Measurements from ENCODE around the gene OLFM3. TPM values are rescaled to one million over a fixed set of nuclear protein-coding genes. Genes with fewer than 3 reads are reported as not detected.

OLFM3 gene
- polyA plus RNA-seq, 3 donors: not detected

GRCh38 chr1:101884621-101885020, 112.1 kb downstream of the OLFM3 start:
- WGBS, 3 donors: 60 to 74% (median 74%) methylated on average over 2 of the region's 2 CpGs
- no peak overlapping the region for H3K27ac ChIP-seq (ENCODE audit: low read depth, low read length)

GRCh38 chr1:101875891-101876290, 120.8 kb downstream of the OLFM3 start:
- H3K27ac ChIP-seq (ENCODE audit: low read depth, low read length): no peak overlapping the region

GRCh38 chr1:101873672-101874071, 123.1 kb downstream of the OLFM3 start:
- 93 to 100% (median 96%) methylated on average over 1 of the region's 1 CpG for WGBS, 3 donors

GRCh38 chr1:101859941-101860340, 136.8 kb downstream of the OLFM3 start:
- no peak overlapping the region for H3K27ac ChIP-seq (ENCODE audit: low read depth, low read length)
- 86 to 92% (median 90%) methylated on average over 1 of the region's 1 CpG for WGBS, 3 donors

More at GRCh38 chr1:101873672-101874071, 123.1 kb downstream of the OLFM3 start:
- no peak overlapping the region for H3K27ac ChIP-seq (ENCODE audit: low read depth, low read length)

- 43 to 69% (median 56%) methylated on average over 3 of the region's 3 CpGs for WGBS, 3 donors
- no peak overlapping the region for H3K27ac ChIP-seq (ENCODE audit: low read depth, low read length)
Observed at GRCh38 chr1:101854271-101854670, 142.5 kb downstream of the OLFM3 start.

GRCh38 chr1:101852936-101853335, 143.8 kb downstream of the OLFM3 start:
- no peak overlapping the region for H3K27ac ChIP-seq (ENCODE audit: low read depth, low read length)
- 43 to 77% (median 76%) methylated on average over 1 of the region's 1 CpG for WGBS, 3 donors

- WGBS, 3 donors: 19 to 53% (median 49%) methylated on average over 1 of the region's 1 CpG
- no peak overlapping the region for H3K27ac ChIP-seq (ENCODE audit: low read depth, low read length)
Observed at GRCh38 chr1:101849356-101849755, 147.4 kb downstream of the OLFM3 start.

GRCh38 chr1:101847626-101848025, 149.1 kb downstream of the OLFM3 start:
- H3K27ac ChIP-seq (ENCODE audit: low read depth, low read length): no peak overlapping the region
- WGBS, 3 donors: 37 to 46% (median 42%) methylated on average over 3 of the region's 3 CpGs

- 19 to 31% (median 30%) methylated on average over 13 of the region's 13 CpGs for WGBS, 3 donors
- H3K27ac ChIP-seq (ENCODE audit: low read depth, low read length): no peak overlapping the region
Observed at GRCh38 chr1:101846820-101847219, 149.9 kb downstream of the OLFM3 start.

- no peak overlapping the region for H3K27ac ChIP-seq (ENCODE audit: low read depth, low read length)
- 30 to 51% (median 46%) methylated on average over 5 of the region's 5 CpGs for WGBS, 3 donors
Observed at GRCh38 chr1:101843160-101843559, 153.6 kb downstream of the OLFM3 start.

GRCh38 chr1:101841824-101842223, 154.9 kb downstream of the OLFM3 start:
- H3K27ac ChIP-seq (ENCODE audit: low read depth, low read length): no peak overlapping the region
- WGBS, 3 donors: 88 to 91% (median 88%) methylated on average over 4 of the region's 4 CpGs

- H3K27ac ChIP-seq (ENCODE audit: low read depth, low read length): no peak overlapping the region
- 44 to 52% (median 49%) methylated on average over 2 of the region's 2 CpGs for WGBS, 3 donors
Observed at GRCh38 chr1:101835988-101836387, 160.7 kb downstream of the OLFM3 start.

GRCh38 chr1:101833312-101833711, 163.4 kb downstream of the OLFM3 start:
- no peak overlapping the region for H3K27ac ChIP-seq (ENCODE audit: low read depth, low read length)
- 53 to 63% (median 61%) methylated on average over 4 of the region's 4 CpGs for WGBS, 3 donors

GRCh38 chr1:101826416-101826815, 170.3 kb downstream of the OLFM3 start:
- no peak overlapping the region for H3K27ac ChIP-seq (ENCODE audit: low read depth, low read length)

- WGBS, 3 donors: 33 to 46% (median 37%) methylated on average over 1 of the region's 1 CpG
- no peak overlapping the region for H3K27ac ChIP-seq (ENCODE audit: low read depth, low read length)
Observed at GRCh38 chr1:101820071-101820470, 176.7 kb downstream of the OLFM3 start.

GRCh38 chr1:101816262-101816661, 180.5 kb downstream of the OLFM3 start:
- no peak overlapping the region for H3K27ac ChIP-seq (ENCODE audit: low read depth, low read length)
- 58 to 70% (median 65%) methylated on average over 1 of the region's 1 CpG for WGBS, 3 donors

GRCh38 chr1:101798417-101798816, 198.3 kb downstream of the OLFM3 start:
- 78 to 85% (median 85%) methylated on average over 2 of the region's 2 CpGs for WGBS, 3 donors
- no peak overlapping the region for H3K27ac ChIP-seq (ENCODE audit: low read depth, low read length)

- no peak overlapping the region for H3K27ac ChIP-seq (ENCODE audit: low read depth, low read length)
- 38 to 81% (median 79%) methylated on average over 5 of the region's 5 CpGs for WGBS, 3 donors
Observed at GRCh38 chr1:101797722-101798121, 199.0 kb downstream of the OLFM3 start.

GRCh38 chr1:101781201-101781831, 215.4 kb downstream of the OLFM3 start:
- 11 to 40% (median 21%) methylated on average over 3 of the region's 3 CpGs for WGBS, 3 donors
- no peak overlapping the region for H3K27ac ChIP-seq (ENCODE audit: low read depth, low read length)

GRCh38 chr1:101769520-101769919, 227.2 kb downstream of the OLFM3 start:
- 36 to 63% (median 57%) methylated on average over 3 of the region's 3 CpGs for WGBS, 3 donors

GRCh38 chr1:101757985-101758384, 238.7 kb downstream of the OLFM3 start:
- no peak overlapping the region for H3K27ac ChIP-seq (ENCODE audit: low read depth, low read length)
- 58 to 79% (median 78%) methylated on average over 5 of the region's 5 CpGs for WGBS, 3 donors

More at GRCh38 chr1:101769520-101769919, 227.2 kb downstream of the OLFM3 start:
- H3K27ac ChIP-seq (ENCODE audit: low read depth, low read length): no peak overlapping the region

All from adipose tissue (tissue), 3 donors.